ENCODE data around the gene FLCN.

DNA sequence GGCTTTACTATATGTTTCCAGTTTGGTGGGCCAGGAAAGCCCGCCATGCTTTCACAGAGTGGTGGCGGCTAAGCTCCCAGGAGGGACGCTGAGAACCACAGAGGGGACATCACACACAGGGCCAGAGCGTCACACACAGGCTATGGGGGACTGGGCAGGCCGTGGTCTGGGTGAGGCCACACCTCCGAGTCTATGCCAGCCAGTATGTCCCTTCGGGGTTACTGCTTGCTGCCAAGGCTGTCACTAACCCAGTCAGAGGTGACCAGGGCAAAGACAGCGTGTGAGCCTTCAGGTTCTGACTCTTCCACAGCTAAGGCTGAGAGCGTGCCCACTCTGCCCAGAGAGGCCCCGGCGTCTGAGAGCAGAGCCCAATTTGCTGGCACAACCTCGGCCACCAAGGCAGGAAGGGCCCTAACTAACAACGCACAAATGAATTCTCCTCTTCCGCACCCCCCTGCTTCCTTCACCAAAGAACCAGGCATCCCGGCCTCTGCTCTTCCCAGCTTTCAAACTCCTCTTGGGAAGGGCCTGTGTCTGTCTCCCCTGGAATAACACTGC is 33.7 kb downstream of the FLCN start:
- TF ChIP-seq, protein P1, sequence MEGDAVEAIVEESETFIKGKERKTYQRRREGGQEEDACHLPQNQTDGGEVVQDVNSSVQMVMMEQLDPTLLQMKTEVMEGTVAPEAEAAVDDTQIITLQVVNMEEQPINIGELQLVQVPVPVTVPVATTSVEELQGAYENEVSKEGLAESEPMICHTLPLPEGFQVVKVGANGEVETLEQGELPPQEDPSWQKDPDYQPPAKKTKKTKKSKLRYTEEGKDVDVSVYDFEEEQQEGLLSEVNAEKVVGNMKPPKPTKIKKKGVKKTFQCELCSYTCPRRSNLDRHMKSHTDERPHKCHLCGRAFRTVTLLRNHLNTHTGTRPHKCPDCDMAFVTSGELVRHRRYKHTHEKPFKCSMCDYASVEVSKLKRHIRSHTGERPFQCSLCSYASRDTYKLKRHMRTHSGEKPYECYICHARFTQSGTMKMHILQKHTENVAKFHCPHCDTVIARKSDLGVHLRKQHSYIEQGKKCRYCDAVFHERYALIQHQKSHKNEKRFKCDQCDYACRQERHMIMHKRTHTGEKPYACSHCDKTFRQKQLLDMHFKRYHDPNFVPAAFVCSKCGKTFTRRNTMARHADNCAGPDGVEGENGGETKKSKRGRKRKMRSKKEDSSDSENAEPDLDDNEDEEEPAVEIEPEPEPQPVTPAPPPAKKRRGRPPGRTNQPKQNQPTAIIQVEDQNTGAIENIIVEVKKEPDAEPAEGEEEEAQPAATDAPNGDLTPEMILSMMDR (IDR thresholded peaks at IDR 0.05; ENCODE audit: poor library complexity, severe bottlenecking), result no peak
- no peak for TF ChIP-seq SMC3 (conservative IDR thresholded peaks at IDR 0.05; ENCODE audit: poor library complexity)
- no peak for TF ChIP-seq RAD21 (conservative IDR thresholded peaks at IDR 0.05)
- no peak for TF ChIP-seq POLR2AphosphoS5 (IDR thresholded peaks at IDR 0.05)
- TF ChIP-seq, protein P2, sequence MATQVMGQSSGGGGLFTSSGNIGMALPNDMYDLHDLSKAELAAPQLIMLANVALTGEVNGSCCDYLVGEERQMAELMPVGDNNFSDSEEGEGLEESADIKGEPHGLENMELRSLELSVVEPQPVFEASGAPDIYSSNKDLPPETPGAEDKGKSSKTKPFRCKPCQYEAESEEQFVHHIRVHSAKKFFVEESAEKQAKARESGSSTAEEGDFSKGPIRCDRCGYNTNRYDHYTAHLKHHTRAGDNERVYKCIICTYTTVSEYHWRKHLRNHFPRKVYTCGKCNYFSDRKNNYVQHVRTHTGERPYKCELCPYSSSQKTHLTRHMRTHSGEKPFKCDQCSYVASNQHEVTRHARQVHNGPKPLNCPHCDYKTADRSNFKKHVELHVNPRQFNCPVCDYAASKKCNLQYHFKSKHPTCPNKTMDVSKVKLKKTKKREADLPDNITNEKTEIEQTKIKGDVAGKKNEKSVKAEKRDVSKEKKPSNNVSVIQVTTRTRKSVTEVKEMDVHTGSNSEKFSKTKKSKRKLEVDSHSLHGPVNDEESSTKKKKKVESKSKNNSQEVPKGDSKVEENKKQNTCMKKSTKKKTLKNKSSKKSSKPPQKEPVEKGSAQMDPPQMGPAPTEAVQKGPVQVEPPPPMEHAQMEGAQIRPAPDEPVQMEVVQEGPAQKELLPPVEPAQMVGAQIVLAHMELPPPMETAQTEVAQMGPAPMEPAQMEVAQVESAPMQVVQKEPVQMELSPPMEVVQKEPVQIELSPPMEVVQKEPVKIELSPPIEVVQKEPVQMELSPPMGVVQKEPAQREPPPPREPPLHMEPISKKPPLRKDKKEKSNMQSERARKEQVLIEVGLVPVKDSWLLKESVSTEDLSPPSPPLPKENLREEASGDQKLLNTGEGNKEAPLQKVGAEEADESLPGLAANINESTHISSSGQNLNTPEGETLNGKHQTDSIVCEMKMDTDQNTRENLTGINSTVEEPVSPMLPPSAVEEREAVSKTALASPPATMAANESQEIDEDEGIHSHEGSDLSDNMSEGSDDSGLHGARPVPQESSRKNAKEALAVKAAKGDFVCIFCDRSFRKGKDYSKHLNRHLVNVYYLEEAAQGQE (IDR thresholded peaks at IDR 0.05; ENCODE audit: borderline replicate concordance), result no peak
- TF ChIP-seq TAF1 (IDR thresholded peaks at IDR 0.05; ENCODE audit: low read depth), result no peak
- no peak for TF ChIP-seq EZH2 (IDR thresholded peaks at IDR 0.05; ENCODE audit: borderline replicate concordance, insufficient read depth, low read length, poor library complexity, severe bottlenecking)

Measured in neural cell (in vitro differentiated cells).